Thymus (tissue), 11 donors: ENCODE results near the gene STAT5B. TPM values are rescaled to one million over a fixed set of nuclear protein-coding genes. Genes with fewer than 3 reads are reported as not detected.

Experiments
- DNase-seq, 9 donors: peaks; one replicate each; pipeline ENCODE4 v3.0.0-alpha.2; 2013; ENCODE audit warnings: low spot score in 9 of 9, low read depth in 6 of 9, missing footprints in 1 of 9
- H3K27ac ChIP-seq, 2 donors: one replicate each; pipeline ENCODE4 v1.5.1; 2013; ENCODE audit warnings: control low read depth in 1 of 2, low read depth in 1 of 2, low read length in 1 of 2, mild to moderate bottlenecking in 1 of 2, moderate library complexity in 1 of 2
- H3K27me3 ChIP-seq, 2 donors: one replicate each; pipeline ENCODE4 v1.5.1; 2013; ENCODE audit warnings: low read length in 1 of 2; ENCODE audit not compliant: control insufficient read depth in 2 of 2, insufficient read depth in 1 of 2
- H3K36me3 ChIP-seq, 2 donors: one replicate each; pipeline ENCODE4 v1.5.1; 2013; ENCODE audit warnings: low read length in 1 of 2, mild to moderate bottlenecking in 1 of 2, moderate library complexity in 1 of 2; ENCODE audit not compliant: control insufficient read depth in 2 of 2, insufficient read depth in 2 of 2
- H3K4me1 ChIP-seq, 2 donors: one replicate each; pipeline ENCODE4 v1.5.1; 2013; ENCODE audit warnings: low read length in 2 of 2; ENCODE audit not compliant: control insufficient read depth in 2 of 2, insufficient read depth in 2 of 2
- H3K4me3 ChIP-seq, 2 donors: one replicate each; pipeline ENCODE4 v1.5.1; 2013; ENCODE audit warnings: low read length in 2 of 2, control low read depth in 1 of 2, mild to moderate bottlenecking in 1 of 2
- H3K9me3 ChIP-seq, 2 donors: one replicate each; pipeline ENCODE4 v1.5.1; 2013; ENCODE audit warnings: low read length in 1 of 2, mild to moderate bottlenecking in 1 of 2; ENCODE audit not compliant: control insufficient read depth in 2 of 2, insufficient read depth in 1 of 2
- WGBS: extraction: QIAGEN DNeasy Blood & Tissue Kit; methylation state at CpG from one replicate; pipeline ENCODE4 v1.1.7; 2013; 5-methylcytosine and 5-hydroxymethylcytosine counted together
- polyA plus RNA-seq: library from polyadenylated mRNA; stranded (reverse); fragments of 200-250 nt; gene quantifications from one replicate; pipeline ENCODE4 v1.2.3, GENCODE V29; 2013
- total RNA-seq: library from RNA; stranded (reverse); fragments of 120-200 nt; gene quantifications from one replicate; pipeline ENCODE4 v1.2.4, GENCODE V29; 2013
- donor health status: healthy.

The STAT5B gene
- total and polyA plus RNA-seq, 2 donors: 40.9 to 51.6 TPM

DNA sequence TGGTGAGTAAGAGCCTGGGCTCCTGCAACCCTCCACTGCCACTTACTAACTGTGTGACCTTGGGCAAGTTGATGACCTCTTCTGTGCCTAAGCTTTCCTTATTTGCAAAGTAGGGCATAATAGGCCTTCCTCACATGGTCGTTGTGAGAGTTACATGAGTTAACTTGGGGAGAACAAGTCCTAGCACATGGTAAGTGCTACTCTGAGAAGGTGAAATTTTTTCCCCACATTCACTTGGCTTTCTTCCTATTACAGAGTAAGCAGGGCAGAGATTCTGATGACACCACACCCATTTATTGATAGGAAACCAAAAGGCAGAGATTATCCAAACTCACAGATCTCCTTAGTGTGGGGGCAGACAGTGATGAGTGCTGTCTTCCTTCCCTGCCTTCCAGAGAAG is 96.9 kb downstream of the STAT5B start:
- no peak overlapping the region for H3K27ac ChIP-seq
- 36% methylated on average over 1 of the region's 1 CpG for WGBS
- H3K27me3 ChIP-seq: peaks cover 33 to 83% of the 10 kb centered on the region in 2 donors

DNA sequence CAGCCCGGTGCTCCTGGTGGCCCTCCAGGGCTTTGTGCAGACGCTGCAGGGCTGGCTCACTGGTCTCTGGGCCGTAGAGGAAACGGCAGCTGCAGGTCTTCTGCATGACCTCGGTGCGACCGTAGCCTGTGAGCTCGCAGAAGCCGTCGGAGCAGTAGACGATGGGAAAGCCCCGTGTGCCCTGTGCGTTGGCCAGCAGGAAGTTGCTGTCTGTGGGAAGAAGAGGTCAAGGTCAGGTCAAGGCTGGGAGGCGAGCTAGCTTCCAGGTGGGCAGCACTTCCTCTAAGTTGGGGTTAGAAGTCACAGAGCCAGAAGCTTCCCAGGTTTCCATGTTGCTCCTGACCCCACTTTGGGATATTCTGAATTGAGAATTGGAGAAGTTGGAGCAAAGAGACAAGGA is 97.4 kb downstream of the STAT5B start:
- DNase-seq: no peak
- WGBS: 50% methylated on average over 14 of the region's 14 CpGs
- no peaks in the 10 kb centered on the region for H3K36me3 ChIP-seq
- no peak overlapping the region for H3K4me3 ChIP-seq
- H3K27ac ChIP-seq: no peak overlapping the region
- peaks cover 33 to 84% of the 10 kb centered on the region in 2 donors for H3K27me3 ChIP-seq
- peaks cover 0 to 13% of the 10 kb centered on the region in 2 donors for H3K9me3 ChIP-seq
- H3K4me1 ChIP-seq: peaks cover 8 to 26% of the 10 kb centered on the region in 2 donors

More for the DNA sequence above, 96.9 kb downstream of the STAT5B start:
- Histone ChIP-seq H3K36me3 (no peaks in the 10 kb centered on the region), H3K4me3 (no peak overlapping the region), H3K9me3 (peaks cover 0 to 13% of the 10 kb centered on the region in 2 donors), H3K4me1 (peaks cover 10 to 29% of the 10 kb centered on the region in 2 donors)
- no peak for DNase-seq

GRCh38 chr17:42177684-42178083 is 98.5 kb downstream of the STAT5B start:
- WGBS: 96% methylated on average over 2 of the region's 2 CpGs
- DNase-seq: no peak
- peaks cover 8 to 17% of the 10 kb centered on the region in 2 donors for H3K4me1 ChIP-seq
- no peak overlapping the region for H3K4me3 ChIP-seq
- H3K9me3 ChIP-seq: peaks cover 0 to 13% of the 10 kb centered on the region in 2 donors
- no peaks in the 10 kb centered on the region for H3K36me3 ChIP-seq
- H3K27me3 ChIP-seq: peaks cover 32 to 75% of the 10 kb centered on the region in 2 donors
- no peak overlapping the region for H3K27ac ChIP-seq

DNA sequence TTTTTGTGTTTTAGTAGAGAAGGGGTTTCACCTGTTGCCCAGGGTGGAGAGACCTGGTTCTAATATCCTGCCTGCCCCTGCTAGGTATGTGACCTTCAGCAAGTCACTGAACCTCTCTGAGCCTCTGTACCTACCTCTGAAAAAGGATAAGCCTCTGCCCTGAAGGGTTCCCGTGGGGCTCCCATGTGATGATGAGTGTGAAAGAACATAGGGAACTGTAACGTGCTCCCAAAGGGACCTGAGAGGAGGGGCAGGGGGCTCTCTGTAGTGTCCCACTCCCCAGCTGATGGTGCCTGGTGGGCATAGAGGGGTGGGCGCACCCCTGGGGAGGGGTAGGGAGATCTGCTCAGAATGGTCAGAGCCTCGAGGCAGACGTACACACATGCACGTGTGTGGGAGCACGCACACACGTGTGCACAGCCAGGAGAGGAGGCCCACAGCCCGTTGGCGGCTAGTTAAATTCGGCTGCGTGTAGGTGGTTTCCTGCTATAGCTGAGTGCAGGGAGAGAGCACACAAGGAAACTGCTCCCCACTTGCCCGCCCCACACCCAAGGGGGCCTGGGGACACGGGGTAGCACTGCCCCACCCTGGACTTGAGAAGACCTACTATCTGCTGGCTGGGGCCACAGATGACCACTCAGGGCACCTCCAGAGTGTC is 101.9 kb downstream of the STAT5B start:
- H3K27me3 ChIP-seq: peaks cover 4 to 42% of the 10 kb centered on the region in 2 donors
- H3K4me1 ChIP-seq: peaks cover 0 to 10% of the 10 kb centered on the region in 2 donors
- 73% methylated on average over 14 of the region's 14 CpGs for WGBS
- no peak overlapping the region for H3K27ac ChIP-seq
- H3K9me3 ChIP-seq: peaks cover 0 to 3% of the 10 kb centered on the region in 2 donors
- DNase-seq: no peak
- H3K4me3 ChIP-seq: no peak overlapping the region
- no peaks in the 10 kb centered on the region for H3K36me3 ChIP-seq

DNA sequence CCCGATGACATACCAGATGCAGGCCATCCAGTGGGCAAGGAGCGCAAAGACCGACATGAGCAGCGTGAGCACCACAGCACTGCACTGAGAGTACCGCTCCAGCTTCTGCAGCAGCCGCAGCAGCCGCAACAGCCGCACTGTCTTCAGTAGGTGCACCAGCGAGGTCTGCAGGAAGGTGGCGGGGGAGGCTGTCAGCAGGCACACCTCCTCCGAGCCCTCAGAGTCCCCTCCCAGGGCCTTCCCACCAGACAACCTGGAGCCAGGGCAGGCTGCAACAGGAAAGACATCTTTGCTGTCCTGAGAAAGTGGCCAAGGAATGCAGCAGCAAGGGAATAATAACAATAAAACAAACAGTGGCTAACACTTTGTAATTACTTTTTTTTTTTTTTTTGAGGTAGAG is 104.4 kb downstream of the STAT5B start:
- WGBS: 91% methylated on average over 11 of the region's 11 CpGs
- Histone ChIP-seq H3K27ac (no peak overlapping the region), H3K4me3 (no peak overlapping the region), H3K27me3 (peaks cover 0 to 23% of the 10 kb centered on the region in 2 donors), H3K36me3 (no peaks in the 10 kb centered on the region), H3K4me1 (peaks cover 0 to 10% of the 10 kb centered on the region in 2 donors), H3K9me3 (peaks cover 0 to 3% of the 10 kb centered on the region in 2 donors)
- no peak for DNase-seq

DNA sequence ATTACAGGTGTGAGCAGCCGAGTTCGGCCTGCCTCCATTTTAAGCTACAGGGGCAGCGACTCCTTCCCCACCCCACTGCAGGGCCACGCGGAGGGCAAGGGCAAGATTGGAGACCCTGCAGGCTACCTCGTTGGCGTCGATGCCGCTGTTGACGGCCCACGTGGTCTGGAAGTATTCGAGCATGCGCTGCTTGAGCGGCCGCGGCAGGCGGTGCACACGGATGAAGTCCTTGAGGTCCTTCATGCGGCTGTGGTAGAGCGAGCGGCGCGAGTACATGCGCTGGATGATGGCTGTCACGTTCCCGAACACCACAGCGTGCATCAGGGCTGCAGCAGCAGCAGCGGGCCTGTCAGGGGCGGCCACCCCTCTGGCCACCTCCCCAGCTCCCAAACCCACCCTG is 106.8 kb downstream of the STAT5B start:
- Histone ChIP-seq H3K27me3 (peaks cover 0 to 9% of the 10 kb centered on the region in 2 donors), H3K4me1 (peaks cover 0 to 10% of the 10 kb centered on the region in 2 donors), H3K27ac (no peak overlapping the region), H3K9me3 (no peaks in the 10 kb centered on the region), H3K4me3 (no peak overlapping the region), H3K36me3 (no peaks in the 10 kb centered on the region)
- 98% methylated on average over 29 of the region's 29 CpGs for WGBS
- no peak for DNase-seq

DNA sequence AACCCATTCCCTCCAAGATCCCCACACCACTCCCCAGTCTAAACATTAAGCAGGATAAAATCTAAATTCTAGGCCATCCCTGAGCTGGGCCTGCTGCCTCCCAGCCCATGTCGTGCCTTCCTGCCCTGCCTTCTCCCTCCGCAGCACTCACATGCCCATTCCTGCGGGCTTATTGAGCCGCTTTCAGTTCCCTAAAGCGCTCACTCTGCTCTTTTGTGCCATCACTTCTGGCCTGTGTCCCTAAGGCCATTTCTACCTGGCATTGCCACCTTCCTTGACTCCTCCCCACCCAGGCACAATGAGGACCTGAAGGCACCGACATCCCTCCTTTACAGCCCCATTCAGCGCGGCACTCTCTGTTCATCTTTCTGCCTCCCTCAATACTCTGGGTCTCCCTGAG is 108.4 kb downstream of the STAT5B start:
- H3K4me3 ChIP-seq: no peak overlapping the region
- H3K27me3 ChIP-seq: peaks cover 0 to 2% of the 10 kb centered on the region in 2 donors

GRCh38 chr17:42166196-42166763 is 109.9 kb downstream of the STAT5B start:
- H3K9me3 ChIP-seq: no peaks in the 10 kb centered on the region
- WGBS: 98% methylated on average over 19 of the region's 19 CpGs
- no peaks in the 10 kb centered on the region for H3K36me3 ChIP-seq
- DNase-seq: no peak
- H3K4me1 ChIP-seq: peaks cover 0 to 4% of the 10 kb centered on the region in 2 donors
- peaks cover 0 to 2% of the 10 kb centered on the region in 2 donors for H3K27me3 ChIP-seq
- H3K4me3 ChIP-seq: no peak overlapping the region
- no peak overlapping the region for H3K27ac ChIP-seq

More for the DNA sequence above, 108.4 kb downstream of the STAT5B start:
- H3K4me1 ChIP-seq: peaks cover 0 to 10% of the 10 kb centered on the region in 2 donors
- WGBS: 97% methylated on average over 8 of the region's 8 CpGs
- no peak for DNase-seq
- no peaks in the 10 kb centered on the region for H3K36me3 ChIP-seq
- H3K9me3 ChIP-seq: no peaks in the 10 kb centered on the region
- no peak overlapping the region for H3K27ac ChIP-seq

GRCh38 chr17:42165751-42166150 is 110.4 kb downstream of the STAT5B start:
- no peak for DNase-seq
- Histone ChIP-seq H3K27me3 (peaks cover 0 to under 1% of the 10 kb centered on the region in 2 donors), H3K36me3 (no peaks in the 10 kb centered on the region), H3K9me3 (no peaks in the 10 kb centered on the region), H3K27ac (no peak overlapping the region), H3K4me1 (no peaks in the 10 kb centered on the region), H3K4me3 (no peak overlapping the region)
- WGBS: 96% methylated on average over 6 of the region's 6 CpGs
